Lower leg skin (tissue), 3 donors: ENCODE data around the gene EPHA3.

Experiments used
- POLR2A ChIP-seq, 2 donors: fragments of 450-650 bp; IDR thresholded peaks; one replicate each; pipeline ENCODE4 v1.6.1; 2016 to 2017; ENCODE audit warnings: antibody characterized with exemption in 2 of 2, mild to moderate bottlenecking in 1 of 2, moderate library complexity in 1 of 2
- TF ChIP-seq, protein P1 (sequence below), 3 donors: fragments of 450-650 bp; IDR thresholded peaks; one replicate each; pipeline ENCODE4 v1.5.1; 2016; ENCODE audit warnings: antibody characterized with exemption in 3 of 3, mild to moderate bottlenecking in 3 of 3, moderate library complexity in 2 of 3

- TF ChIP-seq POLR2A (IDR thresholded peaks at IDR 0.05), result no peak
- TF ChIP-seq, protein P1, sequence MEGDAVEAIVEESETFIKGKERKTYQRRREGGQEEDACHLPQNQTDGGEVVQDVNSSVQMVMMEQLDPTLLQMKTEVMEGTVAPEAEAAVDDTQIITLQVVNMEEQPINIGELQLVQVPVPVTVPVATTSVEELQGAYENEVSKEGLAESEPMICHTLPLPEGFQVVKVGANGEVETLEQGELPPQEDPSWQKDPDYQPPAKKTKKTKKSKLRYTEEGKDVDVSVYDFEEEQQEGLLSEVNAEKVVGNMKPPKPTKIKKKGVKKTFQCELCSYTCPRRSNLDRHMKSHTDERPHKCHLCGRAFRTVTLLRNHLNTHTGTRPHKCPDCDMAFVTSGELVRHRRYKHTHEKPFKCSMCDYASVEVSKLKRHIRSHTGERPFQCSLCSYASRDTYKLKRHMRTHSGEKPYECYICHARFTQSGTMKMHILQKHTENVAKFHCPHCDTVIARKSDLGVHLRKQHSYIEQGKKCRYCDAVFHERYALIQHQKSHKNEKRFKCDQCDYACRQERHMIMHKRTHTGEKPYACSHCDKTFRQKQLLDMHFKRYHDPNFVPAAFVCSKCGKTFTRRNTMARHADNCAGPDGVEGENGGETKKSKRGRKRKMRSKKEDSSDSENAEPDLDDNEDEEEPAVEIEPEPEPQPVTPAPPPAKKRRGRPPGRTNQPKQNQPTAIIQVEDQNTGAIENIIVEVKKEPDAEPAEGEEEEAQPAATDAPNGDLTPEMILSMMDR (IDR thresholded peaks at IDR 0.05), result no peak
Observed at GRCh38 chr3:89155811-89156210, 48.4 kb downstream of the EPHA3 start.
